ENCODE data around the gene COL15A1. TPM values are rescaled to one million over a fixed set of nuclear protein-coding genes. Genes with fewer than 3 reads are reported as not detected.

COL15A1 gene
- total RNA-seq, 4 donors from 2014 or later = 134 to 256 (median 145) TPM

- Histone ChIP-seq H3K4me1 (peaks cover 0 to 12% (median 6%) of the 10 kb centered on the region in 4 donors), H3K27me3 (no peaks in the 10 kb centered on the region), H3K4me3 (no peak overlapping the region), H3K36me3 (peaks cover 25 to 98% (median 45%) of the 10 kb centered on the region in 4 donors), H3K9me3 (peaks cover 0 to 10% (median 3%) of the 10 kb centered on the region in 4 donors), H3K27ac (replicated peaks in 1 of 4) (peak overlapping the region in 2 of 4 donors; percentile 5 to 25)
- WGBS = 58% methylated on average over 3 of the region's 3 CpGs
- TF ChIP-seq POLR2A (IDR thresholded peaks at IDR 0.05; ENCODE audit: low read depth) = no peak
- TF ChIP-seq EP300 (IDR thresholded peaks at IDR 0.05) = no peak
- no peak for TF ChIP-seq POLR2AphosphoS5 (IDR thresholded peaks at IDR 0.05)
- no peak for TF ChIP-seq CTCF (IDR thresholded peaks at IDR 0.05)
- no peak for DNase-seq (ENCODE audit: extremely low spot score)
- intact Hi-C loops (cut with DNase I) = no loop called here
Measured at GRCh38 chr9:99040911-99041582, 97.3 kb downstream of the COL15A1 start.

GRCh38 chr9:99041618-99042017 is 97.9 kb downstream of the COL15A1 start:
- WGBS = 93% methylated on average over 4 of the region's 4 CpGs
- peak overlapping the region in 2 of 4 donors; percentile 5 to 25 for H3K27ac ChIP-seq (replicated peaks in 1 of 4)
- TF ChIP-seq EP300 (IDR thresholded peaks at IDR 0.05) (no peak), POLR2AphosphoS5 (IDR thresholded peaks at IDR 0.05) (no peak), CTCF (IDR thresholded peaks at IDR 0.05) (no peak)
- H3K4me1 ChIP-seq = peaks cover 0 to 17% (median 6%) of the 10 kb centered on the region in 4 donors
- no peaks in the 10 kb centered on the region for H3K27me3 ChIP-seq
- peaks cover 0 to 10% (median 3%) of the 10 kb centered on the region in 4 donors for H3K9me3 ChIP-seq
- no peak overlapping the region for H3K4me3 ChIP-seq
- H3K36me3 ChIP-seq = peaks cover 23 to 98% (median 43%) of the 10 kb centered on the region in 4 donors
- intact Hi-C loops (cut with DNase I) = no loop called here
- DNase-seq (ENCODE audit: extremely low spot score) = no peak

- Histone ChIP-seq H3K4me3 (no peak overlapping the region), H3K9me3 (peaks cover 0 to 10% (median 3%) of the 10 kb centered on the region in 4 donors), H3K27ac (replicated peaks in 1 of 4) (no peak overlapping the region), H3K36me3 (peaks cover 21 to 98% (median 42%) of the 10 kb centered on the region in 4 donors), H3K27me3 (no peaks in the 10 kb centered on the region), H3K4me1 (peaks cover 0 to 18% (median 6%) of the 10 kb centered on the region in 4 donors)
- no peak for DNase-seq (ENCODE audit: extremely low spot score)
- no peak for TF ChIP-seq EP300 (IDR thresholded peaks at IDR 0.05)
- no peak for TF ChIP-seq POLR2AphosphoS5 (IDR thresholded peaks at IDR 0.05)
- 79% methylated on average over 6 of the region's 6 CpGs for WGBS
- intact Hi-C loops (cut with DNase I) = no loop called here
Measured at GRCh38 chr9:99042620-99043019, 98.9 kb downstream of the COL15A1 start.

- H3K36me3 ChIP-seq = peaks cover 27 to 98% (median 49%) of the 10 kb centered on the region in 4 donors
- H3K4me3 ChIP-seq = no peak overlapping the region
- peaks cover 0 to 18% (median 6%) of the 10 kb centered on the region in 4 donors for H3K4me1 ChIP-seq
- TF ChIP-seq EP300 (IDR thresholded peaks at IDR 0.05) (no peak), POLR2AphosphoS5 (IDR thresholded peaks at IDR 0.05) (no peak), POLR2A (IDR thresholded peaks at IDR 0.05; ENCODE audit: low read depth) (no peak), CTCF (IDR thresholded peaks at IDR 0.05) (no peak)
- no peaks in the 10 kb centered on the region for H3K27me3 ChIP-seq
- intact Hi-C loops (cut with DNase I) = no loop called here
- H3K9me3 ChIP-seq = peaks cover 0 to 10% (median 3%) of the 10 kb centered on the region in 4 donors
- DNase-seq (ENCODE audit: extremely low spot score) = no peak
- H3K27ac ChIP-seq (replicated peaks in 1 of 4) = peak overlapping the region in 1 of 4 donors; percentile 57
- 88% methylated on average over 4 of the region's 4 CpGs for WGBS
Measured at GRCh38 chr9:99044827-99045226, 101.1 kb downstream of the COL15A1 start.

- peaks cover 22 to 98% (median 52%) of the 10 kb centered on the region in 4 donors for H3K36me3 ChIP-seq
Measured at GRCh38 chr9:99046068-99046467, 102.4 kb downstream of the COL15A1 start.

More at GRCh38 chr9:99046068-99046467, 102.4 kb downstream of the COL15A1 start:
- peak overlapping the region in 3 of 4 donors; percentile 57 to 66 (median 57) for H3K27ac ChIP-seq (replicated peaks in 1 of 4)
- no peaks in the 10 kb centered on the region for H3K27me3 ChIP-seq
- intact Hi-C loops (cut with DNase I) = no loop called here
- no peak overlapping the region for H3K4me3 ChIP-seq
- H3K4me1 ChIP-seq = peaks cover 0 to 13% (median 3%) of the 10 kb centered on the region in 4 donors
- WGBS = 86% methylated on average over 3 of the region's 3 CpGs
- peaks cover 0 to 10% (median 3%) of the 10 kb centered on the region in 4 donors for H3K9me3 ChIP-seq
- TF ChIP-seq CTCF (IDR thresholded peaks at IDR 0.05) (no peak), POLR2AphosphoS5 (IDR thresholded peaks at IDR 0.05) (no peak), POLR2A (IDR thresholded peaks at IDR 0.05; ENCODE audit: low read depth) (no peak)
- no peak for DNase-seq (ENCODE audit: extremely low spot score)

Data from esophagus muscularis mucosa (tissue), 4 donors.